Stimulated activated CD4-positive, alpha-beta T cell treated with anti-CD3 and anti-CD28 coated beads, Interleukin-12 subunit alpha, Interleukin-12 subunit beta, amount 100 ng/mL, for 48 hours (primary cell): Measurements from ENCODE around the gene PRAMEF5.
"Not testable (repeated sequence)": the region's sequence is repeated elsewhere in the genome, so short reads cannot be mapped to it uniquely, and the experiment has no call there.

Experiments used
- DNase-seq, 3 donors: peaks; one replicate each; pipeline ENCODE4 v3.0.0-alpha.2; 2020; ENCODE audit warnings: low read depth in 2 of 3, low spot score in 1 of 3

The PRAMEF5 gene

DNA sequence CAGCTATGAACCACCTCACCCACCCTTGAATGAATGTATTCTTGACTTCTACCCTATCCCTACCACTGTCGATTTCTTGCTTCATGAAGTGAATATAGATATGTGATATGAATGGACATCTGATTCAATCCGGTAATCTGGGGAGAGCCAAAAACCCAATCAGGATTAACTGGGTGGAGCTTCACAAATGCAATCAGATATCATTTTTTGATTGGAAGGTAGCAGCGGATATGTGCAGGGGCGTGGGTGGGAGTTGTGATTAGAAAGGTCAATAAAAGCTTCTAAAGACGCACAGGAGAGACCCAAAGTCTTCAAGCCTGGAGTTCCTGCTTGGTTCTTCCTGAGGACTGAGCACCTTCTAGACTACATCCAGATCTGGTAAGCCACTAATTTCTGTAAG lies at the start of gene PRAMEF5:
Gene PRAMEF5, plus strand, starts transcription at position 301 of the 400 bp plus-strand sequence. CDS start 5,071 bp downstream, outside the sequence.
- DNase-seq, result not testable (repeated sequence)

DNA sequence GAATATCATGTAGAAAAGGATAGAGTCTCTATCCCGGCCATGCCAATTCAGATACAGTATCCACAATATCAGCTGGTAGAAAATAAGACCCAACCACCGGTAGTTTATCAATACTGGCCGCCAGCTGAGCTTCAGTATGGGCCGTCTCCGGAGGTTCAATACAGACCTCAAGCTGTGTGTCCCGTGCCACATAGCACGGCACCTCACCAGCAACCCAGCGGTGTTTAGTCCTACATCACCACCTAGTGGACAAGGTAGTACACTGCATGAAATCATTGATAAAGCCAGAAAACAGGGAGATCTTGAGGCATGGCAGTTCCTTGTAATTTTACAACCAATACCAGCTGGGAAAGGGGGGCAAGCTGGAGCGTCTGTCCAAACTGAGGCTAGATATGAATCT lies 45.3 kb upstream of the PRAMEF5 start:
- not testable (repeated sequence) for DNase-seq

DNA sequence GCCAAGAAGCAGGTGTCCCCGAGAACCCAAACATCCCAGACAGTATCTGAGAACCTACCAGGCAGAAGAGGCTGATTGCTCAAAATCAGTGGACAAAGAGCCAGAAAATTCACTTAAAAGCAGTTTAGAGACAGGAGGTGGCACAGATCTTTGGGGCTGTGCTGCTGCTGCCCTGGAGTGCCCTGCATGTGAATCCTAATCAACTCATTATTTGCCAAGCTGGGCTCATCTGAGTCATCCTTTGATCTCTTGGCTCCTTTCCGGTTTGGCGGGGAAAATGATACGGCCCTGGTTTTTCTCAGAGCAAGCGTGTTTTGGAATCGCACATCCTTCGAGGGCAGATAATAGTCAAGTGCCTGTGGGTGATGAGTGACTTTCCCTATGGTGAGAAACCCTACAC lies 37.4 kb upstream of the PRAMEF5 start:
- not testable (repeated sequence) for DNase-seq

DNA sequence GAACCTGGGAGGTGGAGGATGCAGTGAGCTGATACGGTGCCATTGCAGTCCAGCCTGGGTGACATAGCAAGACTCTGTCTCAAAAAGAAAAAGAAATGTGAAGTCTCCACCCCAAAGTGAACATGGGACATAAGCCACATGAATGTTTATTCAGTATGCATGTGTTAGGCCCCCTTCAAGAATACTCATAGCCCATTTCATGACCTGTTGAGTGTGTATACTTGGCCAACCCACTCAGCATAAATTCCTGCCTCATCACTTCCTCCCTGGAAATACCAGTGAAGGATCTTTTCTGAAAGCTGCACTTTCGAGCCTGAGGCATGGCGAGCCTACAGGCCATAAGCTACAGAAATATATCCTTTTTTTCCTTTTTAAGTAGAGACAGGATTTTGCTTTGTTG lies 34.8 kb upstream of the PRAMEF5 start:
- DNase-seq, result not testable (repeated sequence)

DNA sequence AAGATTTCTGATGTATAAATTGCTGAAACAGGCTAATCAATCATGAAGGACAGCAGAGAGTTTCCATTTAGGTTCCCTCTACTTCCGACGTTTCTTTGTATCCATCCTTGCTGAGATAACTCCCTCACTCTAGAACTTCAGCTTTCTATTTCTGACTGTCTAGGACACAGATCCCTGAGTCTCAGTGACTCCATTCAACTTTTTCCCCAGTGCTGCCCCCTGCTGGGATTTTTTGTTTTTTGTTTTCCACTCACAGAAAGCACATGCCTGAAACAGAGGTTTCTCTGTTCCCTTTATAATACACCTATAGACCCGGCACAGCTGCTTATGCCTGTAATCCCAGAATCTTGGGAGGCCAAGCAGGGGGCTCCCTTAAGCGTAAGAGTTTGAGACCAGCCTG lies 31.2 kb upstream of the PRAMEF5 start:
- DNase-seq, result not testable (repeated sequence)

DNA sequence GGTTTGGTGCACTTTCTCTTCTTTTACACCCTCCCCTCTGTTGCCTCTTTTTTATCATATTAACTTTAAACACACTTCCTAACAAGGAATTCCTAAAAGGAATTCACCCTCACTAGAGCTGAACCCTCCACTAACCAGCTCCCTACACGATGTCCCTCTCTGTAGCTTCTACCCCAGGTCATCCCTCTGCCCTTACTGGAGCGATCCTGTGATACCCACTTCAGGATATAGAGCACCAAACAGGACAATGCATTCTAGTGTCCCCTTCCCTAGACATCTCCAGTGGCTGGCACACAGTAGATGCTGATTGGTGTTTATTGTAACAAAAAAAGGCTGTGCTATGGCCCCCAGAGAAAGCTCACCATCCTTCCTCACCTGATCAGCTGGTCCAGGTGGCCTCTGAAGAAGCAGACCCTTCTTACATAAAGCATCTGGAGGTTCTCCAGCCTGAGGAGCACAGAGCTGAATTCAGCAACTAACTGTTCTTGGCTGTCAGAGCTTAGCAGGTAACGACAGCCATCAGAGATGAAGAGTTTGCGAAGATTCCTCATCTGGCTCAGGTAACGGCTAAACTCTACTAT lies 29.4 kb upstream of the PRAMEF5 start:
- no peak for DNase-seq

DNA sequence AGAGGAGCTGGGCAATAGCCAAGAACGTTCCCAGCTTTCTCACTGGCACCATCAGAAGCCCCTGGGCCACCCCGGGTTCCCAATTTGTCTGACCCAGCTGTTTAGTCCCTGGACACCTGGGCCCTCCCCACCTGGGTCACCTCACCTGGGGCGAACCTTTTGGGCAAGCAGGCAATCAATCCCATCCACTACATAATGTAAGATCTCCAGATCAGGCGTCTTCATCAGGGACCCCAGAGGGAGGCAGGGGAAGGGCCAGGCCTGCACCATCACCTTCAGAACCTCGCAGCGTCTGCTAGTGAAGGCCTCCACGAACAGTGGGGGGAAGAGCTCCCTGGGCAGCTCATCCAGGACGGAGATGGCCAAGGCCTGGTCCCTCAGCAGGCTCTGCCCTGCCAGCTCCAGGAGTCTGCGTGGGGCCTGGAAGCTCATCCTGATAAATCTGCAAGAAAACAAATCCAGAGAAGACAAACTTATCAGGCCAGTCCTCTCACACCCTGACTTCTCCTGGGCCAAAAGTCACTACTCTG lies 28.3 kb upstream of the PRAMEF5 start, which contains the start of gene PRAMEF18:
Gene PRAMEF18, minus strand, starts transcription at position 480 of the 530 bp plus-strand sequence. Its CDS starts 48 bp downstream, at position 432.
- not testable (repeated sequence) for DNase-seq

DNA sequence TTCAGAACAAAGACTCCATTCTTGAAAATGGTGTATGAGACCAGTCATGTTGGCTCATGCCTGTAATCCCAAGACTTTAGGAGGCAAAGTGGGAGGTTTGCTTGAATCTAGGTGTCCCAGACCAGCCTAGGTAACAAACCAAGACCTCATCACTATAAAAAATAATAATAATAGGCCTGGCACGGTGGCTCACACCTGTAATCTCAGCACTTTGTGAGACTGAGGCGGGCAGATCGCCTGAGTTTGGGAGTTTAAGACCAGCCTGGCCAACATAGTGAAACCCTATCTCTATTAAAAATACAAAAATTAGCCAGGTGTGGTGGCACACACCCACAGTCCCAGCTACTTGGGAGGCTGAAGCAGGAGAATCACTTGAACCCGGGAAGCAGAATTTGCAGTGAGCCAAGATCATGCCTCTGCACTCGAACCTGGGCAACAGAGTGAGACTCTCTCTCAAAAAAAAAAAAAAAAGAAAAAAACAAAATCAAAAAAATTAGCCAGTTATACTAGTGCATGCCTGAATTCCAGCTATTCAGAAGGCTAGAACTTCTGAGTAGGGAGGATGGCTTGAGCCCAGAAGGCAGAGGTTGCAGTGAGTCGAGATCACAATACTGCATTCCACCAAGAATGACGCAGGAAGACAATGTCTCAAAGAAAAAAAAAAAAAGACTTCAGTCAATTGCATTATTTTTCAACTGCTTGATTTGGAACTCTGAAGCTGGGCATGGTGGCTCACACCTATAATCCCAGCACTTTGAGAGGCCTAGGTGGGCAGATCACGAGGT lies 26.5 kb upstream of the PRAMEF5 start:
- not testable (repeated sequence) for DNase-seq

DNA sequence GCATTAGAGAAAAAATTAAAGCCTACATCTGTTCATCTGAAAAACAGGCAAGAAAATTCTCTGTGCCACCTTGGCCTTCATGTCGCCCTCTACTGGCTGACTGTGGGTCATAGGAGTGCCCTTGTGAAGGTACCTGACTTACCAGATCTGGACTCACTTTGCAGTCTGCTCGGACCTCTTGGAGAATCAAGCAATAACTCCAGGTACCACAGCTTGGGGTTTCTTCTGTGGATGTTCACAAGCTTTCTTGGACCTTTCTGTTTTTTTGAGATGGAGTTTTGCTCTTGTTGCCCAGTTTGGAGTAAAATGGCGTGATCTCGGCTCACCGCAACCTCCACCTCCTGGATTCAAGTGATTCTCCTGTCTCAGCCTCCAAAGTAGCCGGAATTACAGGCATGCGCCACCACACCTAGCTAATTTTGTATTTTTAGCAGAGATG lies 25.6 kb upstream of the PRAMEF5 start:
- DNase-seq, result peak; percentile 11 to 40 (median 30)

DNA sequence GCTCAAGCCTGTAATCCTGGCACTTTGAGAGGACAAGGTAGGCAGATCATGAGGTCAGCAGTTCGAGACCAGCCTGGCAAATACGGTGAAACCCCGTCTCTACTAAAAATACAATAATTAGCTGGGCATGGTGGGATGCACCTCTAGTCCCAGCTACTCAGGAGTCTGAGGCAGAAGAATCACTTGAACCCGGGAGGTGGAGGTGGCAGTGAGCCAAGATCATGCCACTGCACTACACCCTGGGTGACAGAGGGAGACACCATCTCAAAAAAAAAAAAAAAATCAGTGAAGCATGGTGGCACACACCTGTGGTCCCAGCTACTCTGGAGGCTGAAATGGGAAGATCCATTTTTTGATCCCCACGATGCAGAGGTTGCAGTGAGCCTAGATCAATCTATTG lies 23.9 kb upstream of the PRAMEF5 start:
- DNase-seq, result not testable (repeated sequence)

DNA sequence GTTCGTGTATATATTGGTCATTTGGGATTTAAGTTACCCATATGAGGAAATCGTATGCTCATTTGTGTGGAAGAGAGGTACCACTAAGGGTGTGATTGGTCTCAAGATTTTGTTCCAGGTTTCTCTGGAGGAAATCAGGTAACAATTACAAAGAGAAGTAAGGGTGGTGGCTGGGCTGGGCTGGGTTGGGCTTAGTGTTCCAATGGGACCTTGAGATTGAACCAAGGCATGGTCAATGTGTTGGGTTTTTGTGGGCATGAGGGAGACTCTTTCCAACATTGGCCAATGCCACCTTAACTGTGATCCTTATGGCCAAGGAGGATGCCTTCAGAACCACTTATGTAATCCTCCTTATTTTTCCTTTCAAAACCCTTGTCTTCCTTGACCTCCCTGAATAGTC lies 23.4 kb upstream of the PRAMEF5 start:
- DNase-seq, result not testable (repeated sequence)

DNA sequence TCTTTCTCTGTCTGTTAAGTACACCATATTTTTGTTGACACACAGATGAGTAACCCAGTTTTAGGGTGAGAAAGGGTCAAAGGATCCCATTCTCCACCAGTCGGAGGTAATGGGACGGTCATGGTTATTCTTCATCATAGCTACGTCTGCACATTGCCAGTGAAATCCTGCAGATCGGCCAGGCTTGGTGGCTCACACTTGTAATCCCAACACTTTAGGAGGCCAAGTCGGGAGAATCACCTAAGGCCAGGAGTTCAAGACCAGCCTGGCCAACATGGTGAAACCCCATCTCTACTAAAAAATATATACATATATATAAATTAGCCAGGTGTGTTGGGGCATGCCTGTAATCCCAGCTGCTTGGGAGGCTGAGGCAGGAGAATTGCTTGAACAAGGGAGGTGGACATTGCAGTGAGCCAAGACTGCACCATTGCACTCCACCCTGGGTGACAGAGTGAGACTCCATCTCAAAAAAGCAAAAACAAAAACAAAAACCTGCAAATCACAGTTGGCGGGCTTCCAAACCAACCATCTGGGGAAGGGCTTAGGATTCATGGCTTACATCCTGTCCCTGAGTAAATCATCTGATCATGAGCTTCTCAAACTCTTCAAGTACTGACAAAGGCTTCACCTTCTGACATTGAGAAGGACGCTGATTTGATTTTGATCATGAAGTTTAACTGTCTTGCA lies 22.8 kb upstream of the PRAMEF5 start:
- not testable (repeated sequence) for DNase-seq

DNA sequence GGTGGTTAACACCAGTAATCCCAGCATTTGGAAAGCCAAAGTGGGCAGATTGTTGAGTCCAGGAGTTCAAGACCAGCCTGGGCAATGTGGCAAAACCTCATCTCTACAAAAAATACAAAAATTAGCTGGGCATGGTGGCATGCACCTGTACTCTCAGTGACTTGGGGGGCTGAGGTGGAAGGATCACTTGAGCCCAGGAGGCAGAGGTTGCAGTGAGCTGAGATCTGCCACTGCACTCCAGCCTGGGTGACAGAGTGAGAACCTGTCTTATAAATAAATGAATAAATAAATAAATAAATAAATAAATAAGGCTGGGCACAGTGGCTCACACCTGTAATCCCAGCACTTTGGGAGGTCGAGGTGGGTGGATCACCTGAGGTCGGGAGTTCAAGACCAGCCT lies 21.9 kb upstream of the PRAMEF5 start:
- not testable (repeated sequence) for DNase-seq

DNA sequence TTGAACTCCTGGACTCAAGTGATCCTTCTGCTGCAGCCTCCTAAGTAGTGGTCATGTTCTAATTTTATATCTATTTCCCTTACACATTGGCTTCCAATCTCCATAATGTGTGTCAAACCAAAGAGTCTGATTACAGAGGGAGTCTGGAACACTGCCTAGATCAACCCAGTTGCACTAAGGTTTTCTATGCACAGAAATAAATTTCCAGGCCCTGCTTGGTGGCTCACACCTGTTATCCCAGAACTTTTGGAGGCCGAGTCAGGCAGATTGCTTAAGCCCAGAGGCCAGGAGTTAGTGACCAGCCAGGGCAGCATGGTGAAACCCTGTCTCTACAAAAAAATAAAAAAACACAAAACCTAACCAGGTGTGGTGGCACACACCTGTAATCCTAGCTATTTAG lies 19.9 kb upstream of the PRAMEF5 start:
- DNase-seq, result not testable (repeated sequence)

DNA sequence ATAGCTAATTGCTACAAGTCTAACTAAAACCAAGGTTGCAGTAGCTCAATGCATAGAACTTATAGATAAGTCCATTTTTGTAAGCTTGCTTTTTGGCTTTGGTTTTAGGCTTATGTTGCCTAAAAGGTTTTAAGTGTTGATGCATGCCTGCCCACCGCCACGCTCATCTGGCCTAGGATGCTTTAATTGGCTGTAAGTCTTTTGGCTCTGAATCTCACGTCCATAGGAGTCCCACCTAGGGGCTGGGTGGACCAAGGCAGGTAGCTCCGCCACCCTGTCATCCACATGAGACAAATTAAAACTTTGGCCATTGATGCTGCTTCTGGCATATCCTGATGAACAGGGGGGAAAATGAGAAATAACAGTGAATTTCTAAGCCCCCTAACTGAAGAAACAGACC lies 16.4 kb upstream of the PRAMEF5 start:
- not testable (repeated sequence) for DNase-seq

DNA sequence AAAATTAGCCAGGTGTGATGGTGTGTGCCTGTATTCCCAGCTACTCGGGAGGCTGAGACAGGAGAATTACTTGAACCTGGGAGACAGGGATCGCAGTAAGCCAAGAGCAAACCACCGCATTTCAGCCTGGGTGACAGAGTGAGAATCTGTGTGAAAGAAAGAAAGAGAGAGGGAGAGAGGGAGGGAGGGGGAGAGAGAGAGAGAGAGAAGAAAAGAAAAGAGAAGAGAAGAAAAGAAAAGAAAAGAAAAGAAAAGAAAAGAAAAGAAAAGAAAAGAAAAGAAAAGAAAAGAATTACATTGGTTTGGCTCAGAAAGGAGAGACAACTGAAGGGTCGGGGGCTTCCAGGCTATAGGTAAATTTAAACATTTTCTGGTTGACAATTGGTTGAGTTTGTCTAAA lies 14.4 kb upstream of the PRAMEF5 start:
- DNase-seq, result not testable (repeated sequence)

DNA sequence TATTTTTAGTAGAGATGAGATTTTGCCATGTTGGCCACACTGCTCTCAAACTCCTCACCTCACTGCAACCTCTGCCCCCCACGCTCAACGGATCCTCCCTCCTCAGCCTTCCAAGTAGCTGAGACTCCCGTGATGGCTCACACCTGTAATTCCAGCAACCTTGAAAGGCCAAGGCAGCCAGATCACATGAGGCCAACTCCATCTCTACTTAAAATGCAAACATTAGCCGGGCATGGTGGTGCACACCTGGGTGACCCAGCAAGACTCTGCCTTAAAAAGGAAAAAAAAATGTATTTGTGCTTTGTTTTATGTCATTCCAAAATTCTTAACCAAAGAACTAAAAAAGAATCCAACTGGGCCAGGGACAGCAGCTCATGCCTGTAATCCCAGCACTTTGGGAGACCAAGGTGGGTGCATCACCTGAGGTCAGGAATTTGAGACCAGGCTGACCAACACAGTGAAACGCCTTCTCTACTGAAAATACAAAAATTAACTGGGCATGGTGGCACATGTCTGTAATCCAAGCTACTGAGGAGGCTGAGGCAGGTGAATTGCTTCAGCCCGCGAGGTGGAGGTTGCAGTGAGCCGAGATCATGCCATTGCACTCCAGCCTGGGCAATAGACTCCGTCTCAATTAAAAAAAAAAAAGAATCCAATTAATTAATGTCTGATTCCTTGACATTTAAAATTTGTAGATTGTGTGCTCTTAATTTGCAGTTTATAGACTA lies 10.3 kb upstream of the PRAMEF5 start:
- not testable (repeated sequence) for DNase-seq

DNA sequence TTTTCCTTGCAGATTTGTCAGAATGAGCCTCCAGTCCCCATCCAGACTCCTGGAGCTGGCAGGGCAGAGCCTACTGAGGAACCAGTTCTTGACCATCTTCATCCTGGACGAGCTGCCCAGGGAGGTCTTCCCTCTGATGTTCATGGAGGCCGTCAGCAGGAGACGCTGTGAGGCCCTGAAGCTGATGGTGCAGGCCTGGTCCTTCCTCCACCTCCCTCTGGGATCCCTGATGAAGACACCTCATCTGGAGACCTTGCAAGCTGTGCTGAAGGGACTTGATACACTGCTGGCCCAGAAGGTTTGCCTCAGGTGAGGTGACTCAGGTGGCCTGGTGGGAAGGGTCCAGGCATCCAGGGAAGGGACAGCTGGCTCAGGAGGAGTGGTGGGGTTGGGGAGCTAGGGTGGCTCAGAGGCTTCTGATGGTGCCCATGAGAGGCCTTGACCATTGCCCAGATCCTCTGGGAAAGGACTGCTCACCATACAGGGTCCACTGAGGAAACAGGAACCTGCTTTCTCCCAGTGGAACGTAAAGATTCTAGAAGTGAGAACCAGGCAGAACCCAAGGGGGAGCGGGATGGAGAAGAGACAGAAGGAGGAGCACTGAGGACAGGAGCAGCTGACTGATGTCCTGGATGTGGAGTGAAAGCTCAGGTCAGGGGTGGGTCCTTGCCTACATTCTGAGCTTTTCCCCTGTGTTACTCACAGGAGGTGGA lies 8.0 kb upstream of the PRAMEF5 start:
- not testable (repeated sequence) for DNase-seq

DNA sequence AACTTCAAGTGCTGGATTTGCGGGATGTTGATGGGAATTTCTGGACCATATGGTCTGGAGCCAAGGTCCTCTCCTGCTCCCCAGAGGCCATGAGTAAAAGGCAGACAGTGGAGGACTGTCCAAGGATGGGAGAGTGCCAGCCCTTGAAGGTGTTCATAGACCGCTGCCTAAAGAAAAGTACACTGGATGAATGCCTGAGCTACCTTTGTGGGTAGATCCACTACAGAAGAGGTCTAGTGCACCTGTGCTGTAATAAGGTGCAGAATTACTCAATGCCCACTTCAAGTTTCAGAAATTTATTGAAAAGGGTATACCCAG lies 7.5 kb upstream of the PRAMEF5 start:
- not testable (repeated sequence) for DNase-seq

DNA sequence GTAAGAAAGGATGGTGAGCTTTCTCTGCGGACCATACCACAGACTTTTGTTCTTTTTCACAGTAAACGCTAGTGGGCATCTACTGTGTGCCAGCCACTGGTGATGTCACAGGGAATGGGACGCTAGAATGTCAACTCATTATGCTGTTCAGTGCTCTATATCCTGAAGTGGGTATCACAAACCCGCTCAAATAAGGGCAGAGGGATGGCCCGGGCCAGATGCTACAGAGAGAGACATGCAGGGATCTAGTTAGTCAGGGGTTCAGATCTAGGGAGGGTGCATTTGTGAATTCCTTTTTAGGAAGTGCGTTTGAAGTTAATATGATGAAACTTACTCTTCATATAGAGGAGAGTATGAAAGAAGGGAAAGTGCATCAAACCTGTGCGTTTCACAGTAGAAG lies 6.9 kb upstream of the PRAMEF5 start:
- DNase-seq, result not testable (repeated sequence)
